GM23338 (cell line): ENCODE results near the gene WIPF3.

Experiments used
- CREB1 ChIP-seq: fragments of 250-450 bp; sonication (Bioruptor Pico); IDR thresholded peaks from 2 replicates; pipeline ENCODE4 v1.5.0; 2020; ENCODE audit warnings: low read depth, mild to moderate bottlenecking, moderate library complexity
- CTCF ChIP-seq, 2 experiments: fragments of 200-600 bp in 1 of 2; sonication (generic) in 1 of 2; conservative IDR thresholded peaks; 2 replicates each; pipeline versions ENCODE4 v1.5.1 to v1.6.1; 2016 to 2017; ENCODE audit warnings: antibody characterized with exemption in 2 of 2, low read depth in 2 of 2, mild to moderate bottlenecking in 2 of 2, moderate library complexity in 1 of 2
- ETS1 ChIP-seq: IDR thresholded peaks from 2 replicates; pipeline ENCODE4 v1.6.1; 2016; ENCODE audit warnings: antibody characterized with exemption
- EZH2 ChIP-seq: fragments of 200-600 bp; sonication (generic); IDR thresholded peaks from one replicate; pipeline ENCODE4 v1.8.0; 2017; ENCODE audit warnings: antibody characterized with exemption, mild to moderate bottlenecking, low read depth; ENCODE audit not compliant: unreplicated experiment
- EZH2phosphoT487 ChIP-seq: fragments of 200-600 bp; sonication (generic); IDR thresholded peaks from one replicate; pipeline ENCODE4 v1.8.1; 2018; ENCODE audit warnings: antibody characterized with exemption; ENCODE audit not compliant: unreplicated experiment
- JUNB ChIP-seq: IDR thresholded peaks from one replicate; pipeline ENCODE4 v1.6.1; 2016; ENCODE audit warnings: antibody characterized with exemption; ENCODE audit not compliant: unreplicated experiment
- POLR2AphosphoS5 ChIP-seq: IDR thresholded peaks from 2 replicates; pipeline ENCODE4 v1.6.1; 2016; ENCODE audit warnings: antibody characterized with exemption, low read depth
- REST ChIP-seq: IDR thresholded peaks from one replicate; pipeline ENCODE4 v1.6.1; 2018; ENCODE audit warnings: antibody characterized with exemption; ENCODE audit not compliant: unreplicated experiment

- TF ChIP-seq CTCF (conservative IDR thresholded peaks at IDR 0.05; ENCODE audit: low read depth in 2 of 2) (no peak), JUNB (no peak), POLR2AphosphoS5 (no peak), EZH2phosphoT487 (no peak), CREB1 (CRISPR knock-in tag) (no peak), ETS1 (no peak), EZH2 (no peak), REST (no peak)
Measured at GRCh38 chr7:29875741-29876140, 69.4 kb downstream of the WIPF3 start.
